ENCODE data around the gene CIAO2A.

CIAO2A gene

GRCh38 chr15:64051093-64051402 lies 42.6 kb downstream of the CIAO2A start:
- no peak for DNase-seq (ENCODE audit: low read depth)
- in situ Hi-C loops (cut with HindIII; ENCODE audit: low sequenced_read_pairs), result no loop called here
- TF ChIP-seq CTCF (IDR thresholded peaks at IDR 0.05; ENCODE audit: low read depth, low read length, missing control alignments), result no peak
- no peak overlapping the region for H3K4me3 ChIP-seq (ENCODE audit: low read depth, low read length)

GRCh38 chr15:64050281-64051092 lies 43.2 kb downstream of the CIAO2A start:
- no peak for TF ChIP-seq CTCF (IDR thresholded peaks at IDR 0.05; ENCODE audit: low read depth, low read length, missing control alignments)
- H3K4me3 ChIP-seq (ENCODE audit: low read depth, low read length), result no peak overlapping the region
- no peak for DNase-seq (ENCODE audit: low read depth)
- in situ Hi-C loops (cut with HindIII; ENCODE audit: low sequenced_read_pairs), result no loop called here

DNA sequence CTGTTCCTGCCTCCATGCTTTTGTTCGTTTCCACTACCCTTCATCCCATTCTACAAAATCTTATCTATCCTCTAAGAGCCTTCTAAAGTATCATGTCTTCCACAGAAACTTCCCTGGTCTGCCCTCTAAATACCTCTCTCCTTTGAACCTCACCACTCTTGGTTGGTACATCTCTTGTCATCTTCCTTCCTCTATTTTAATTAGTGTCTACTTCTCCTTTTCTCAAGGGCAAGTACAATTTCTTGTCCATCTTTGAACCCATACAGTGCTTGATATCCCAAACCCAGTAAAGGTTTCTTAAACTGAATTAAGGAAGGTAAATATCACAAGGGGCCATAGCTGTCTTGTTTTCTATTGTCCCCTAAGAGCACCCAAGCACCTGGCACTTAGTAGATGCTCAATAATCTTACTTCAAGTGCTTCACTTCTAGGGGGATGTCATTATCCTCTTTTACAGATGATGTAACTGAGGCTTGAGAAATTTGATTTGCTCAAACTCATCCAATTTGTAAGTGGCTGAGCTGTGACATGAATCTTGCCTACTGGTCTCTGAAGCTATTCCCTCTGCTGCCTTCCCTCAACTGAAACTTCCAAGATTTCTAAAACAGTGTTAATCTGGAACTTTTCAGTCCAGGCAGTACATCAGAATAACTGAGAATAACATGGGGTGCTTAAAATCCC lies 44.7 kb downstream of the CIAO2A start:
- TF ChIP-seq CTCF (IDR thresholded peaks at IDR 0.05; ENCODE audit: low read depth, low read length, missing control alignments), result no peak
- no peak for DNase-seq (ENCODE audit: low read depth)
- H3K4me3 ChIP-seq (ENCODE audit: low read depth, low read length), result no peak overlapping the region
- in situ Hi-C loops (cut with HindIII; ENCODE audit: low sequenced_read_pairs), result no loop called here

GRCh38 chr15:64046421-64047153 lies 47.1 kb downstream of the CIAO2A start, which contains the start of gene DAPK2:
DAPK2 (minus strand) TSS chr15:64046485; CDS start chr15:64040261, 6,224 bp downstream.
- in situ Hi-C loops (cut with HindIII; ENCODE audit: low sequenced_read_pairs), result no loop called here
- DNase-seq (ENCODE audit: low read depth), result no peak
- H3K4me3 ChIP-seq (ENCODE audit: low read depth, low read length), result peak within 1 kb of the TSS; percentile 46
- peak; percentile 57 for TF ChIP-seq CTCF (IDR thresholded peaks at IDR 0.05; ENCODE audit: low read depth, low read length, missing control alignments)

DNA sequence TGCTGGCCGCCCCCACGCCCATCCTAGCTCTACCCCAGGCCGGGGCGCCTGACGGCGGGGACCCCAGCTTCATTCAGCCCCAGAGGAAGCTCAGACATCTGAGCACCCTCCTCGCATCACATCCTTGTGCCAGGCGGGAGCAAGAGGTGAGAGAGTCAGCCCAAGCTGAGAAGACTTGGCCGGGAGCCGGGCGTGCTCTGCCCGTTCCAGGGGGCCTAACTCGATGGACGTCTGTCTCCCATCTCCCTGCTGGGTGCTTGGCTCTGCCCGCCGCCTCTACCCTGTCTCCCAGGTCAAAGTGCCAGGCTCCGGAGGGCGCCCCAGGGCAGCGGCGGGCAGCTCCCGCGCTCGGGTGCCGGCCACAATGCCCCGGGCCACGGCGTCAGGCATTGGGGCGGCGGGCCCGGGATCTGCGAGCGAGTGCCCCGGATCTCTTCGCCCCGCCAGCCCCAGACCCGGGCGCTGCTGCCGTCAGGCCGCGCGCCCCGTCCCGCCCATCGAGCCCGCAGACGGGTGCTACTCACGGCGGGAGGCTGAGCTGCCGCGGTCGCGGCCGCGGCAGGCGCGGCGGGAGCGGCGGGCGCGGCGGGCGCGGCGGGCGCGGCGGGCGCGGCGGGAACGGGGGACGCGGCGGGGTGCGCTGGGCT lies 47.7 kb downstream of the CIAO2A start:
- no peak for TF ChIP-seq CTCF (IDR thresholded peaks at IDR 0.05; ENCODE audit: low read depth, low read length, missing control alignments)
- DNase-seq (ENCODE audit: low read depth), result no peak
- peak overlapping the region; percentile 46 for H3K4me3 ChIP-seq (ENCODE audit: low read depth, low read length)
- in situ Hi-C loops (cut with HindIII; ENCODE audit: low sequenced_read_pairs), result no loop called here

GRCh38 chr15:64045101-64045435 lies 48.6 kb downstream of the CIAO2A start:
- in situ Hi-C loops (cut with HindIII; ENCODE audit: low sequenced_read_pairs), result no loop called here
- no peak for DNase-seq (ENCODE audit: low read depth)
- no peak overlapping the region for H3K4me3 ChIP-seq (ENCODE audit: low read depth, low read length)
- TF ChIP-seq CTCF (IDR thresholded peaks at IDR 0.05; ENCODE audit: low read depth, low read length, missing control alignments), result no peak

All from astrocyte of the cerebellum (primary cell).